ENCODE data around the gene SSTR5. TPM values are rescaled to one million over a fixed set of nuclear protein-coding genes. Genes with fewer than 3 reads are reported as not detected.

The SSTR5 gene
- total RNA-seq, 1 donor from 2014 or later = not detected

GRCh38 chr16:1073262-1073558, 663 bp downstream of the SSTR5 start:
- no peak for TF ChIP-seq CTCF (conservative IDR thresholded peaks at IDR 0.05; ENCODE audit: low read depth, low read length)
- DNase-seq (ENCODE audit: low read depth) = no peak

GRCh38 chr16:1073566-1074378, 1.2 kb downstream of the SSTR5 start:
- peak; percentile 35 for TF ChIP-seq CTCF (conservative IDR thresholded peaks at IDR 0.05; ENCODE audit: low read depth, low read length)

More at GRCh38 chr16:1073262-1073558, 663 bp downstream of the SSTR5 start:
- H3K4me3 ChIP-seq (ENCODE audit: low read depth, low read length) = no peak overlapping the region

GRCh38 chr16:1074379-1074649, 1.8 kb downstream of the SSTR5 start:
- no peak for DNase-seq (ENCODE audit: low read depth)
- H3K4me3 ChIP-seq (ENCODE audit: low read depth, low read length) = no peak overlapping the region
- TF ChIP-seq CTCF (conservative IDR thresholded peaks at IDR 0.05; ENCODE audit: low read depth, low read length) = no peak

More at GRCh38 chr16:1073566-1074378, 1.2 kb downstream of the SSTR5 start:
- no peak overlapping the region for H3K4me3 ChIP-seq (ENCODE audit: low read depth, low read length)
- no peak for DNase-seq (ENCODE audit: low read depth)

GRCh38 chr16:1075546-1075945, 3.0 kb downstream of the SSTR5 start:
- TF ChIP-seq CTCF (conservative IDR thresholded peaks at IDR 0.05; ENCODE audit: low read depth, low read length) = no peak
- H3K4me3 ChIP-seq (ENCODE audit: low read depth, low read length) = no peak overlapping the region
- DNase-seq (ENCODE audit: low read depth) = no peak

- no peak for DNase-seq (ENCODE audit: low read depth)
- TF ChIP-seq CTCF (conservative IDR thresholded peaks at IDR 0.05; ENCODE audit: low read depth, low read length) = no peak
- H3K4me3 ChIP-seq (ENCODE audit: low read depth, low read length) = no peak overlapping the region
These were observed 4.4 kb downstream of the SSTR5 start for GRCh38 chr16:1076801-1077576.

- no peak for DNase-seq (ENCODE audit: low read depth)
- H3K4me3 ChIP-seq (ENCODE audit: low read depth, low read length) = peak overlapping the region; percentile 34
- TF ChIP-seq CTCF (conservative IDR thresholded peaks at IDR 0.05; ENCODE audit: low read depth, low read length) = no peak
These were observed 5.5 kb downstream of the SSTR5 start for GRCh38 chr16:1077877-1078578.

All from epithelial cell of proximal tubule (primary cell).